Smooth muscle cell (in vitro differentiated cells): ENCODE measurements around the gene AMH. TPM values are rescaled to one million over a fixed set of nuclear protein-coding genes. Genes with fewer than 3 reads are reported as not detected.

ENCODE experiments used
- DNase-seq: peaks from one replicate; lab custom pipeline; 2025; ENCODE audit not compliant: unreplicated experiment; lab: John Stamatoyannopoulos, UW
- H2AFZ ChIP-seq: fragments of 200-600 bp; sonication (generic); 2 replicates; pipeline ENCODE4 v1.6.0; 2016; ENCODE audit warnings: antibody characterized with exemption, low read depth, mild to moderate bottlenecking
- H3F3A ChIP-seq: fragments of 200-600 bp; sonication (generic); 2 replicates; pipeline ENCODE4 v1.6.0; 2017; ENCODE audit warnings: antibody characterized with exemption, low read depth
- H3K27ac ChIP-seq: fragments of 200-600 bp; sonication (generic); 2 replicates; pipeline ENCODE4 v1.5.1; 2016; ENCODE audit warnings: low read depth, mild to moderate bottlenecking
- H3K27me3 ChIP-seq: fragments of 200-600 bp; sonication (generic); 2 replicates; pipeline ENCODE4 v1.6.1; 2016; ENCODE audit warnings: low read depth, mild to moderate bottlenecking
- H3K36me3 ChIP-seq: fragments of 200-600 bp; sonication (generic); 2 replicates; pipeline ENCODE4 v1.5.1; 2016; ENCODE audit warnings: low read depth
- H3K4me1 ChIP-seq: fragments of 200-600 bp; sonication (generic); 2 replicates; pipeline ENCODE4 v1.5.1; 2016; ENCODE audit warnings: low read depth
- H3K4me2 ChIP-seq: fragments of 200-600 bp; sonication (generic); 2 replicates; pipeline ENCODE4 v1.6.0; 2016; ENCODE audit warnings: mild to moderate bottlenecking
- H3K4me3 ChIP-seq: fragments of 200-600 bp; sonication (generic); 2 replicates; pipeline ENCODE4 v1.5.1; 2016; ENCODE audit warnings: mild to moderate bottlenecking
- H3K79me2 ChIP-seq: fragments of 200-600 bp; sonication (generic); 2 replicates; pipeline ENCODE4 v1.6.0; 2016; ENCODE audit warnings: low read depth, mild to moderate bottlenecking
- H3K9ac ChIP-seq: fragments of 200-600 bp; sonication (generic); 2 replicates; pipeline ENCODE4 v1.6.0; 2016; ENCODE audit warnings: low read depth
- H3K9me3 ChIP-seq: fragments of 200-600 bp; sonication (generic); replicated peaks from 2 replicates; pipeline ENCODE4 v1.5.1; 2016; ENCODE audit warnings: low read depth
- H4K20me1 ChIP-seq: fragments of 200-600 bp; sonication (generic); 2 replicates; pipeline ENCODE4 v1.6.0; 2016; ENCODE audit warnings: low read depth
- WGBS: methylation state at CpG from one replicate; pipeline ENCODE4 v1.1.7; 2016; ENCODE audit warnings: low lambda C conversion rate; 5-methylcytosine and 5-hydroxymethylcytosine counted together
- polyA plus RNA-seq: library from polyadenylated mRNA; unstranded; fragments of >200 nt; fragmentation: Nextera tagmentation; extraction: Ambion mirVana; gene quantifications from 2 replicates; pipeline ENCODE4 v1.2.1, GENCODE V29; 2016
- total RNA-seq: library from RNA; depleted of rRNA; stranded (reverse); fragments of >200 nt; gene quantifications from 2 replicates; pipeline ENCODE4 v1.2.3, GENCODE V29; 2014
- TF ChIP-seq, protein P1 (sequence below): fragments of 200-600 bp; sonication (generic); IDR thresholded peaks from 2 replicates; pipeline ENCODE4 v1.5.1; 2017; ENCODE audit warnings: borderline replicate concordance, mild to moderate bottlenecking, antibody characterized with exemption; ENCODE audit not compliant: insufficient read depth, poor library complexity, severe bottlenecking

The AMH gene
- total and polyA plus RNA-seq, 2 experiments from 2014 or later = 2.9 to 12.6 TPM

DNA sequence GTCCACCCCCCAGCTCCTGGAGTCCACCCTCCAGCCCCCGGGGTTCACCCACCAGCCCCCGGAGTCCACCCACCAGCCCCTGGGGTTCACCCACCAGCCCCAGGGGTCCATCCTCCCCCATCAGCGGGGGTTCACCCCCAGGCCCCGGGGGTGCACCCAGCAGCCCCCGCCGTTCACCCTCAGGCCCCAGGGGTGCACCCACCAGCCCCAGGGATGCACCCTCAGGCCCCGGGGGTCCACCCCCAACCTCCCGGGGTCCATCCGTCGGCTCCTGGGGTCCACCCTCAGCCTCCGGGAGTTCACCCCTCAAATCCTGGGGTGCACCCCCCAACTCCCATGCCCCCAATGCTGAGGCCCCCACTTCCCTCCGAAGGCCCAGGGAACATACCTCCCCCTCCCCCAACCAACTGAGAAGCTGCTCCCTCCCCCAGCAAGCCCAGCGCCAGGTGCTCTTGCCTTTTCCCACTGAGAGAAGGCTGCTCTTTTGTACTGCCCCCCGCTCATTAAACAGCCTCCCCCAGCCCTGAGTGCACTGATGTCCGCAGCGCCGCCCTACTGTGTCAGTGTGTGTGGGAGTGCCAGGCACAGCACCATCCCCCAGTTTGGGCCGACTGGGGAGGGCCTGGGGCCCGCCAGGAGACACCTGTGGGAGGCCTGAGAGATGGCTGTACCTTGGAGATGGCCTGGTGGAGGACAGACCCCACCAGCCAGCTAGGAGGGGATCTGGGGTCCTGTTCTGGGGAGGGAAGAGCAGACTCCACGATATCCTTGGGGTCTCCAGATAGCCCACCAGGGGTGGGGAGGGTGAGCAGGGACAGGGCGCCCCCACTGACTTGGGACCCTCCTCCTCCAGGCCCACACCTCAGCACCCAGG, 750 bp upstream of the AMH start:
- no peak overlapping the region for H3K4me2 ChIP-seq
- no peak overlapping the region for H3K27ac ChIP-seq
- no peaks in the 10 kb centered on the region for H3K9me3 ChIP-seq
- H3K4me3 ChIP-seq = no peak overlapping the region
- H4K20me1 ChIP-seq = peaks cover 70% of the 10 kb centered on the region
- H2AFZ ChIP-seq = no peak overlapping the region
- peaks cover 3% of the 10 kb centered on the region for H3K79me2 ChIP-seq
- TF ChIP-seq, protein P1, sequence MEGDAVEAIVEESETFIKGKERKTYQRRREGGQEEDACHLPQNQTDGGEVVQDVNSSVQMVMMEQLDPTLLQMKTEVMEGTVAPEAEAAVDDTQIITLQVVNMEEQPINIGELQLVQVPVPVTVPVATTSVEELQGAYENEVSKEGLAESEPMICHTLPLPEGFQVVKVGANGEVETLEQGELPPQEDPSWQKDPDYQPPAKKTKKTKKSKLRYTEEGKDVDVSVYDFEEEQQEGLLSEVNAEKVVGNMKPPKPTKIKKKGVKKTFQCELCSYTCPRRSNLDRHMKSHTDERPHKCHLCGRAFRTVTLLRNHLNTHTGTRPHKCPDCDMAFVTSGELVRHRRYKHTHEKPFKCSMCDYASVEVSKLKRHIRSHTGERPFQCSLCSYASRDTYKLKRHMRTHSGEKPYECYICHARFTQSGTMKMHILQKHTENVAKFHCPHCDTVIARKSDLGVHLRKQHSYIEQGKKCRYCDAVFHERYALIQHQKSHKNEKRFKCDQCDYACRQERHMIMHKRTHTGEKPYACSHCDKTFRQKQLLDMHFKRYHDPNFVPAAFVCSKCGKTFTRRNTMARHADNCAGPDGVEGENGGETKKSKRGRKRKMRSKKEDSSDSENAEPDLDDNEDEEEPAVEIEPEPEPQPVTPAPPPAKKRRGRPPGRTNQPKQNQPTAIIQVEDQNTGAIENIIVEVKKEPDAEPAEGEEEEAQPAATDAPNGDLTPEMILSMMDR = no peak
- peaks cover 16% of the 10 kb centered on the region for H3K27me3 ChIP-seq
- peaks cover 7% of the 10 kb centered on the region for H3K4me1 ChIP-seq
- H3F3A ChIP-seq = no peaks in the 10 kb centered on the region
- H3K36me3 ChIP-seq = no peaks in the 10 kb centered on the region
- DNase-seq = no peak
- 89% methylated on average over 12 of the region's 21 CpGs for WGBS
- no peak overlapping the region for H3K9ac ChIP-seq

DNA sequence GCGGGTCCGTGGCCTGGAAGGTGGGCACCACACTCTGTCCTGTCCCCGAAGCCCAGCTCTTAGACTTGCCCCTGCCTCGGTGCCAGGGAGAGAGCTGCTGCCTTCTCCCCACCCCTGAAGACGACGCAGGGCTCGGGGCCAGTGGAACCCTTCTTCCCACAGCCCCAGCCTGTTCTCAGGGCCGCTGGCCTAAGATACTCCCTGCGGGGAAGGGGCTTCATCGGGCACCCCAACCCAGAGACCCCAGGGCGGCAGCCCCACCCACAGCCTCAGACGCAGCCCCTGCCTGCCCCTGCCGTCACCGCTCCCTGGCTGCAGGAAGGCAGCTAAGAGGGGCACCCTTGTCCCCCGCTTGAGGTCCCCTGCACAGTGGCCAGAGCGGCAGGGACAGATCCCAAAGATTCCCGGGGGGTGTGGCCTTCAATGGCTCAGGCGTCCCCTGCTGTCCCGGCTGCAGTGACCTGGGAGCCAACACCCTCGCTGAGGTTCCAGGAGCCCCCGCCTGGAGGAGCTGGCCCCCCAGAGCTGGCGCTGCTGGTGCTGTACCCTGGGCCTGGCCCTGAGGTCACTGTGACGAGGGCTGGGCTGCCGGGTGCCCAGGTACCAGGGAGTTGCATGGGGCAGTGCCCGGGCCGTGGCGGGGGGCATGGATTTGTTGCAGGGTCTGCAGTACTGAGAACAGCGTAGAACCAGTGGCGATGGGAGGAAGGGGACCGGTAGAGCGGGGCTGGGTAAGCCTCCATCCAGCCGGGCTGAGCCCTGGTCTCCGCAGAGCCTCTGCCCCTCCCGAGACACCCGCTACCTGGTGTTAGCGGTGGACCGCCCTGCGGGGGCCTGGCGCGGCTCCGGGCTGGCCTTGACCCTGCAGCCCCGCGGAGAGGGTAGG, 1.0 kb downstream of the AMH start:
- WGBS = 91% methylated on average over 41 of the region's 43 CpGs
- Histone ChIP-seq H3K4me3 (no peak overlapping the region), H3K27me3 (peaks cover 22% of the 10 kb centered on the region), H3F3A (no peaks in the 10 kb centered on the region), H3K4me2 (no peak overlapping the region), H2AFZ (no peak overlapping the region), H3K4me1 (peaks cover 7% of the 10 kb centered on the region), H3K27ac (no peak overlapping the region), H3K79me2 (no peaks in the 10 kb centered on the region), H3K9ac (no peak overlapping the region), H3K36me3 (no peaks in the 10 kb centered on the region), H3K9me3 (no peaks in the 10 kb centered on the region), H4K20me1 (peaks cover 52% of the 10 kb centered on the region)
- no peak for DNase-seq
- TF ChIP-seq, protein P1 = no peak

DNA sequence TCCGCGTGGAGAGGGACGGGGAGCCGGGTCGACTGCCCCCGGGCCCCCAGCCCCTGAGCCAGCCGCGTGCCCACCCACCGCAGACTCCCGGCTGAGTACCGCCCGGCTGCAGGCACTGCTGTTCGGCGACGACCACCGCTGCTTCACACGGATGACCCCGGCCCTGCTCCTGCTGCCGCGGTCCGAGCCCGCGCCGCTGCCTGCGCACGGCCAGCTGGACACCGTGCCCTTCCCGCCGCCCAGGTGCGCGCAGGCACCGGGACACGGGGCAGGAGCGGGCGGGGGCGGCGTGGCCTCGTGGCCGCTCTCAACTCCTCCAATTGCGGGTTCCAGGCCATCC, 1.6 kb downstream of the AMH start:
- Histone ChIP-seq H4K20me1 (peaks cover 46% of the 10 kb centered on the region), H3K4me2 (no peak overlapping the region)

More for the DNA sequence above, 1.6 kb downstream of the AMH start:
- Histone ChIP-seq H3K4me3 (no peak overlapping the region), H3K79me2 (no peaks in the 10 kb centered on the region), H3F3A (no peaks in the 10 kb centered on the region), H3K9me3 (no peaks in the 10 kb centered on the region), H3K27ac (no peak overlapping the region), H3K9ac (no peak overlapping the region), H3K36me3 (no peaks in the 10 kb centered on the region), H3K27me3 (peaks cover 22% of the 10 kb centered on the region), H2AFZ (no peak overlapping the region), H3K4me1 (peaks cover 7% of the 10 kb centered on the region)
- WGBS = 97% methylated on average over 29 of the region's 40 CpGs
- DNase-seq = no peak
- TF ChIP-seq, protein P1 = no peak
